ENCODE measurements around the gene ASB4.
A peak's percentile ranks its signal among the peaks of the same experiment; 100 is the strongest.

The ASB4 gene

DNA sequence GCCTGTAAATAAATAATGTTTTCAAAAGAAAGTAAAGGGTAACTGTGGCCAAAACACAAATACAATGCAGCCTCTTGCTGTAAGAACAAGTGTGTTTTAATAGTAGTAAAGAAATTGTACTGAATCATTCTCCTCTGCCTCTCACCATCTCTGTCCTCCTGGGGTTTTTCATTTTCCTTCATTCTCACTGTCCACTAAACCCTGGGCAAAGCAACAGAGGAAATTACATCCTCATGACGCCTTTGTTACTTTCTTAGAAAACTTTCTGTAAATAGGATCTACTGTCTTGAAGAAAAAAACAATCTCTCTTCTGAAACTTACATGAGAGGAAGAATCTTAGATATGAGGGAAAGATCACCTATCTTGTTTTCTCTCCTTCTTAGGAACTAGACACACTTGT is 54.6 kb downstream of the ASB4 start:
- TF ChIP-seq CTCF (IDR thresholded peaks at IDR 0.05), result no peak

- no peak for TF ChIP-seq CTCF (IDR thresholded peaks at IDR 0.05)
Measured at GRCh38 chr7:95543312-95543711, 57.6 kb downstream of the ASB4 start.

DNA sequence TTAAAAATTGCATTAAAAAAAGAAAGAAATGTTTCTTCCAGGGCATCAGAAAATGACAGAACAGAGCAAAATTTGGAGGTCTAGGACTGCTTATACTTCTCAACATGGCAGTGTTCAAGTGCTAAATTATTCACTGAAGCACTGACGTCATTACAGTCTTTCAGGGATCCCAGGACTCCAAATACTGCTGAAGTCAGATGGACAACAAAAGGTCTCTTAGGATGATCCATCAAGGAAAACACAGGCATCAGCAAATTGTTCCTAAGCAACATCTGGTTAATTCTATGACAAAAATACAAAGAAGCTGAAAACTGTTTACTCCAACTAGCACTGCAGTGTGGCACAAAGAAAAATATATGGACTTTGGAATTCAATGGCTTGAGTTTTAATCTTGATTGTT is 58.4 kb downstream of the ASB4 start:
- no peak for TF ChIP-seq CTCF (IDR thresholded peaks at IDR 0.05)

DNA sequence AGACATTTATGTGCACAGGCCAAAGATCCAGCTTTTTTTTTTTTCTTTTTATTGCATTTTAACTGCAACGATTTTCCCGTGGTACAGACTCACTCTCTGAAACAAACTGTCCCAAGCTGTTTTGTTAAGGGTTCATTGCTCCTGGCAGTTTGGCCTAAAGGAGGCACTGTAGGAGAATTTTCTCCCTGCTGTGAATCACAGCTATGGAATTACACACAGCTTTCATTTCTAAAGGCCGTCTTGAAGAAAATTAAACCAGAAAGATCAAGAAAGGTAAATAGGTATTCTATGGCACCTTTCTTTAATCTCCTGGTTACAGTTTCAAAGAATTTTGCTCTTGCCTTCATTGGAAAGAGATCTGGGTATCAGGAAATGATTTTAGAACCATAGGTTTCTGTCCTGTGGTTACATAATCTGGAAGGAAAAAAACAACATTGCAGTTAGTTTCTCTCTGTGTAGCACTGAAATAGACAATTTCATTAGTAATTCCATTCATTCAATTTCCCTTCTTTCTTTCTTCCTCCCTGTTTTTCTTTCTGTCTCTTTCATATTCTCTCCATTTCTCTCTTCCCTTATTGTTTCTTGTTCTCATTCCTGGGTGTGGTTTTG is 59.4 kb downstream of the ASB4 start:
- TF ChIP-seq CTCF (IDR thresholded peaks at IDR 0.05), result peak; percentile 92

- TF ChIP-seq CTCF (IDR thresholded peaks at IDR 0.05), result no peak
Measured at GRCh38 chr7:95545673-95546072, 59.9 kb downstream of the ASB4 start.

- TF ChIP-seq CTCF (IDR thresholded peaks at IDR 0.05), result no peak
Measured at GRCh38 chr7:95546647-95547046, 60.9 kb downstream of the ASB4 start.

- TF ChIP-seq CTCF (IDR thresholded peaks at IDR 0.05), result no peak
Measured at GRCh38 chr7:95547361-95548348, 61.9 kb downstream of the ASB4 start.

All from LNCAP (cell line).